Muscle of back (tissue), 11 donors: ENCODE results near the gene M1AP. TPM values are rescaled to one million over a fixed set of nuclear protein-coding genes. Genes with fewer than 3 reads are reported as not detected.
"Not testable (repeated sequence)": the region's sequence is repeated elsewhere in the genome, so short reads cannot be mapped to it uniquely, and the experiment has no call there.

Experiments
- DNase-seq, 3 donors: peaks; one replicate each; pipeline versions ENCODE4 v3.0.0 to v3.0.0-alpha.2; 2013
- polyA plus RNA-seq, 10 donors: library from polyadenylated mRNA; unstranded; fragments of 120-200 nt; gene quantifications; one replicate each; pipeline ENCODE4 v1.2.1, GENCODE V29; 2013; ENCODE audit not compliant: insufficient read length in 10 of 10

The M1AP gene
- polyA plus RNA-seq, 10 donors, result 0.21 to 0.51 (median 0.28) TPM

DNA sequence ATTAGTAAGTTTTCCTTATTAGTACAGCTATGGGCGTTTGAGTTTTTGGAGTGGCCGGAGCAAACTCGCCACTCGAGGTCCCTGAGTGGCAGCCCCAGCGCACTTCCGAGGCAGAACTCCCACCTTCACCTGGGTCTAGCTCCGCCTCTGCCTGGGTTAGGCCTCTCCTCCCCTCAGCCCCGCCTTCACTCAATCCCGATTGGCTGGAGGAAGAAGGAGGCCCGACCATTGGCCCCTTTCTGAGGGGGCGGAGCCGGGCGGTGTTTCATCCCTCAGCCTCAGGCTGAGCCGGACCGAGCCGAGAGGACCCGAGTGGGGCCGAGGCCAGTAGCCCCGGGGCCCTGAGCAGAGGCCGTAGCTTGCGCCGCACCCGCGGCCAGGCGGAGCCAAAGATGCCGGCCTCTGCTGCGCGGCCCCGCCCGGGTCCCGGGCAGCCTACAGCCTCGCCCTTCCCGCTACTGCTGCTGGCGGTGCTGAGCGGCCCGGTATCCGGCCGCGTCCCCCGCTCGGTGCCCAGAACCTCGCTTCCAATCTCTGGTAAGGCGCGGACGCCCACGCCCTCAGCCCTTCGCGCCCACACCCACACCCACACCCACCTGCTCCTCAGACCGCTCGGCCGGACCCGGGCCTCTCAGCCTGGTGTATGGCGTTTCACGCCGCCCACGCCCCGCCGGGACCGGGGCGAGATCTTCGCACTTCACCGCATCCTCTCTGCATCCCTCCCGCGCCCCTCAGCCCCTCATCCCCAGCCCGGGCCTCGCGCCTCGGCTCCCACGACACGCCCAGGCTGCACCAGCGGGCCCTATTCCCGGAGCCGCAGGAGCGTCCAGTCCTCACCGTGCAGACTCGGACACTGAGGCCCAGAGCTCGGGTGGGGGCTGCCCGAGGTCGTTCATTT lies 6.1 kb upstream of the M1AP start, which contains the start of gene SEMA4F:
Gene SEMA4F (plus strand): TSS at position 263 of the 898 bp plus-strand sequence. CDS start 130 bp downstream, at position 393.
- DNase-seq, result peak; percentile 94 to 98 (median 96)

DNA sequence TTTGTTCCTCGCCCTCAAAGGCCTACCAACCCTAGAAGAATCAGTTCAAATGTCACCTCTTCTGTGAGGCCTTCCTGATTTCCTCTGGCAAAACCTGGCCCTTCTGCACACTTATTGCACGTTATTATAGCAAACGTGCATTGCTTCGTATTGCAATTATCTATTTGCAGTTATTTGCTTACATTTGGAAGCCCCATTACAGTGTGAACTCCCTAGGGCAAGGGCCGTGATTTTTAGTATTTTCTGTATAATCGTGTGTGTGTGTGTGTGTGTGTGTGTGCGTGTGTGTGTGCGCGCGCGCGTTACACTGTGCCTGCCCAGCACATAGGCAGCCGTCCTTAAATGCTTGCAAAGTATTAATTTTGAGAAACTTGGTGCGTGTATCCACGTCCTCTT lies 5.5 kb upstream of the M1AP start:
- no peak for DNase-seq

DNA sequence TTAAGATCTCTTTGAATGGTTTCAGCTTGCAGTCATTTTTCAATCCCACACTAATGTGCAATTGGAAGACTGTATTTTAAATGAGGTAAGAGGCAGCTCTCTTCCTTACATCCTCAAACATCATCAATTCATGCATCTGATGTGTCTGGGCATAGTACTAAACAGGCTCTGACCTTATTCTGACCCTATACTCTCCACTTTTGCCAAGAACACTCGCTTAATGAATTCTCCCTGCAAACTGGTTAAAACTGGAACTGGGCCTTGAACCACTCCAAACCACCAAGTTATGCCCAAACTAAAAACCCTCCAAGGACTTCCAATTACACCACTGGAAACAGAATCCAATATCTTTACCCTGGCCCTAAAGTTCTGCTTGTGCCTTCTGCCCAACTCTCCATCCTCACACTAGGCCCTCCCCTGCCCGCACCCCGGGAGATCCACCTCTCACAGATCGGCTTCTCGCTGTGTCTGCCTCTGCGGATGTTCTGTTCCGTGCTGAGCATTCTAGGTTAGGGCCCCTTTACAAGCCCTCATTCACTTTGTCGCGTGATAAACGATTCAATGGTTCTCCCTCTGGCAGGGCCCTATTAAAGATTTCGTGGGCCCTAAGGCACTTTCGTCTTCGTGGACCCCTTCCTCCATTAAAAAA lies 1.2 kb downstream of the M1AP start:
- DNase-seq, result no peak

DNA sequence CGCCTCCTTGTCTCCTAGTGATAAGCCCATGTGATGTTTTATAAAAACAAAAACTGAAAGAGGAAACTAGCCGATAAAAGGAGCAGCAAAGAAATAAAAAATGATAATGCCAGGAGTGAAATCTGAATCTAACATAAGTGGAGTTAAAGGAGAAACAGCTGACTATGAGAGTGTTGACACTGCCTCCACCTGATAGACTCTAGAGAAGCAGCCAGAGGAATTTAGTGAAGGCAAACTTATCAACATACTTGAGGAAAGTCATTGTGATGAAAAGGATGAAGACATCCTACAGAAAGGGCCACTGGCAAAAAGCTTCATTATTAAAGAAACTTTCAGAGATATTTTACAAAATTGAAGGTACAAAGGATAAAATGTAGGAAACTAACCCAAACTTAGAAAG lies 1.9 kb downstream of the M1AP start:
- DNase-seq, result no peak

DNA sequence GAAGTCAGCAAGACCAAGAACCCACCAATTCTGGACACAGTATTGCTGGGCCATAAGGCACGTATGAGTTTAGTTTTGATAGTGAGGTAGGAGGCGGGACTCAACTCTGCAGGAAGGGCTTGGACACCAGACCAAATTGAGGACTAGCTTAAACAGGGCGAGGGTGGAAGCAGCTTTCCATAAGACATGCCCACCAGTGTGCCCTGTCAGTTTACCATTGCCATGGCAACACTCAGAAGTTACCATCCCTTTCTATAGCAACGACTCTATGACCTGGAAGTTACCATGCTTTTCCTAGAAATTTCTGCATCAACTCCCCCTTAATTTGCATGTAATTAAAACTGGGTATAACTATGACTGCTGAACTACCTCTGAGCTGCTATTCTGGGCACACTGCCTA lies 2.8 kb downstream of the M1AP start:
- DNase-seq, result no peak

DNA sequence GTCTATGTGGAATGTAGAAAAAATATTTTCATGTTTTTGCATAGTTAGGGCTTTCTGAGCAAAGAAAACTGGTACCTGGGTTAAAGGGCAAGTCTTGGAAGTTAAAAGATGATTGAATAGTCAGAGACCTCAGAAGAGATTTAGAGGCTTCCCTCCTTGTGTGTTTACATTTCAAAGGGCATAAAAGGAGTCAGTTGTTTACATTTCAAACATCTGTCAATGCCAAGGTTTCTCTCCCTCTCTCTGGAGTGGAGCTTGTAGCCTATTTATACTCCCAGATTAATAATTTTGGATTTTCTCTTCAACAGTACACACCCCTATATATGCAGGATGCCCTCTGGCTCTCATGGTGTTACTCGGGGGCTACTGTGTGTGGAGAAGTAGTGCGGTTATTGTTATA lies 8.6 kb downstream of the M1AP start:
- DNase-seq, result no peak

DNA sequence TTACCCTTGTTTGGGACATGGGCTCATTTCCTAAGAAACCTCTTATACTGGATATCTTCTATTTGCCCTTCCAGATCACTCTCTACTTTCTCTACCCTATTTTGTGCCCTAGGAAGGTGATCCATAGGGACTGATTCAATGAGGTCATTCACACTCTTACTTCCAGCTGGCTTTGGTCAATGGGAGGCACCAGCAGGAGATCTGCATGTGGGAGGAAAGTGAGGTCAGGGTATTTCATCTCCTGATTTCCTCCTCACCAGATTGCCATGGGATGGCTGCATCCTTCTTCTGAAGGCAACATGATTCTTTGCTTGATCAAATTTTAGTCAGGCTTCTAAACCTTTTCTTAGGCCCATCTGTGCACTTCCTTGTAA lies 15.2 kb downstream of the M1AP start:
- no peak for DNase-seq

DNA sequence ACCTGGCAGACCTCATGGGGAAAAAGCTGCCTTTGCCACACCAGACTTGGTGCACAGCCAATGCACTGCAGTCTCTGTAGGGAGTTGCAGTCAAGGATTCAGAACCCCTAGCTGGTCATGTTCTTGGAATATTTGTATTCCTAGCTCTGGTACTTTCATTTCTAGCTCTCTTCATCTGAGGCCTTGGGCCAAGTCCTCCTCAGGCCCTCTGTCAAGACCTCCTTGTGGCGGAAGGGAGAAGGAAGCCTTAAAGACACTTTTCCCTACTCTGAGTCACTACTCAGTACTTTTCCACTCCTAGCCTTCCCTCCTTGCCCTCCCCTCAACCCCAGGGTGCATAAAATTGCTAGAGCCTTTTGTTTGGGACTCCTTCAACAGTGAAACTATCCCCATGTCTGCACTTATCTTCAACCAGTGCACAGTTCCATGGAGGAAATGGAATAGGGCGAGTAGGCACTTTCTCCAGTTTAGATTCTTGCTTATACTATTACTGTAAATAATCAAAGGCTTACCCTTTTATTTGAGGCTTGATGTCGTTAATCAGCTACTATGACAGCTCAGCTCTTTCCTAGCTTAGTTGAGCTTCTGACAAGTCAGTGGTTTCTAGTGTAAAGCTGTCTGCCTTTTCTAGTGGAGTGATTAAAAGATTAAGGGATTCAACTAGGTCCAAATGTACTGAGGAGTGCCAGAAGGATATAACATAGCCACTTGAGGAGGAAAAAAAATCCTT lies 15.8 kb downstream of the M1AP start:
- no peak for DNase-seq

DNA sequence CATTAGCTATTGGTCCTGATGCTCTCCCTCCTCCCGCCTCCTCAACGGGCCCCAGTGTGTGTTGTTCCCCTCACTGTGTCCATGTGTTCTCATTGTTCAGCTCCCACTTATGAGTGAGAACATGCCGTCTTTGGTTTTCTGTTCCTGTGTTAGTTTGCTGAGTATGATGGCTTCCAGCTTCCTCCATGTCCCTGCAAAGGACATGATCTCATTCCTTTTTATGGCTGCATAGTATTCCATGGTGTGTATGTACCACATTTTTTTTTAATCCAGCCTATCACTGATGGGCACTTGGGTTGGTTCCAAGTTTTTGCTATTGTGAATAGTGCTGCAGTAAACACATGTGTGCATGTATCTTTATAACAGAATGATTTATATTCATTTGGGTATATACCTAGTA lies 17.7 kb downstream of the M1AP start:
- not testable (repeated sequence) for DNase-seq

DNA sequence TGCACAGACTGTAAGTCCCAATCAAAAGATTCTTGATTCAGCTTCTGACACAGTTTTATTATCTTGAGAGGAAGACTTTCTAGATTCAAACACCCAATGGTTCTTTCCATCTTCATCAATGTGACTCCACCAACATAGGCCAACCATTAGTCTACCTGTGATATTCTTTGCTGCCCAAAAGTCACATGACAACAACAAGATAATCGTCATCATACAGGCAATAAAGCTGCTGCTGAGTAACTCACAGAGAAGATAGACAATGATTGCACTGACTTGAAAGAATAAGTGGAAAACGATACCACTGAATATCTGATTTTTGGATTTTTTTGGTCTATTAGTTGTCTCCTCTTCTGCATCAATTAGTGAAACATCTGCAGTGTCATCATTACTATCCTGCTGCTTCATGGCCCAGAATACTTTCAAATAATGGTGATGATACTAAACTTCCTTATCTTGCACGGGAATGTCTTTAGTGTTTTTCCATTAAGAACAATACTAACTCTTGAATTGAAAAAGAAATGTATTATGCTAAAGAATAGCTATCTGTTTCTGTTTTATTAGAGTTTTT lies 19.5 kb downstream of the M1AP start:
- DNase-seq, result no peak

DNA sequence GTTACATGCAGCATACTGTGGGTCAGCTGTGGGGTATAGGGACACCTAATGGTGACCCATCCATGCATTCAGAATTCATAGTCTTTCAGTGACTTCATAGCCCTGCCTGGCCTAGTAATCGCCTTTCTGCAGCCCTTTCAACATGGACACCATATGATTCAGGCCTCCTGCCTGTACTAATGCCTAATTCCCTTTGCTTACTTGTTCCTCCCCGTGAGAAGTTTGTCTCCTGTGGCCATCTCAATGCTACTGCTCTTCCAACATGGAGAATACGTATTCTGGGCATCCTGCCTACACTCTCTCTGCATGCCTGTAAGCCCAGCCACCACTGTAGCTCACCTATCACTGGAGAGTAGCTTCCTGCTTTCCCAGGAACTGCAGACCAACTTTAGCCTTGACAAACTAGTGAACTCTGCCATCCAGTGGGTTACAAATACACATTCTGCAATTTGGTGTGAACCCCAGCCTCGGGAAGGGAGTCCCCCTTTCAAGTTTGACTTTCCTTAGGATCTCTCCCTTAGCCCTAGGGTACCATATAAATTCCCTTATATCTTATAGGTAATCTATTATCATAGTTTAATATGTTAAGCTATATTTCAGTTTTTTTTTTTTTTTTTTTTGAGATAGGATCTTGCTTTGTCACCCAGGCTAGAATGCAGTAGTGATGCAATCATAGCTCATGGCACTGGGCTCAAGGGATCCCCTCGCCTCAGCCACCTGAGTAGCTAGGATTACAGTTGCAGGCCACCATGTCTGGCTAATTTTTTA lies 22.3 kb downstream of the M1AP start:
- DNase-seq, result no peak

DNA sequence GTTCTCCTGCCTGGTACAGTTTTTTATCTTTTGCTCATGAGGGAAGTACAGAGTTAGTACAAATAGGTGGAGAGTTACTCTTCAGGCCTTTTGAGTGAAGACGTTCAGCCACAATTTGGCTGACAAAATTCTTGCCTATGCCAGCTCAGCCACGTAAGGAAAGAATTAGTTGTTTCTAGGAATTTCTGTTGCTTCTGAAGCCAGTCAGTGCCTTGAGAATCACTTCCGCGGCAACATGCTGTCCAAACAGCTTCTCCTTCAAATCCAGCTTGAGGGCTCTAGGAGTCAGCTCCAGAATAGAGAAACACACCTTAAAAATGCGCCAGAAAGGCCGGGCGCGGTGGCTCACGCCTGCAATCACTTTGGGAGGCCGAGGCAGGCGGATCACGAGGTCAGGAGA lies 27.5 kb downstream of the M1AP start:
- DNase-seq, result no peak

DNA sequence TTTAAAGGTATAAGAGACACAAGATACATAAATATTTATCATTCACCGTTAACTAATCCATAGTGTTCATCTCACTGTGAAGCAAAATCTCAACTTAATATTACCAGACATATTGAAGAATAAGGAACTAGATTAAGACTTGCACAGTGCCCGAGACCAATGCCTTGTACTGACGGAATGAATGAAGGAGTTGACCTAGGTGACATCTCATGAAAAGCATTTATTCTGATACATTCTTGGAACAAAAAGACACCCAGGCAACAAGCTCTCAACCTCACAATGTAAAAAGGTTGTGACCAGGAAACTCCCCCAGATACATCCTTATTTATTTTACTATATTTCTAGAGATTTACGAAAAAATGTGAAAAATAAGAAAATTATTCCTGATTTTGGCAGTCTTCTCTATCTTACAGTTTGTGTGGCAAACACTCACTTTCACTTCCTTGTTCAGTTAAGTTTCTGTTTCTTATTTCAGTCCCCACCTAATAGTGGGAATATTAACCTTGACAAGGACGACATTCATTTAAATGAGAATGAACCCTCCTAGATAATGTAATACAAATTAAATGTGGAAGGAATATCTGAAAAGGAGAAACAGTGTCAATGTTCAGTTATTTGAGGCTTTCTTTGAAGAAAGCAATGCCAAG lies 28.4 kb downstream of the M1AP start:
- DNase-seq, result no peak

DNA sequence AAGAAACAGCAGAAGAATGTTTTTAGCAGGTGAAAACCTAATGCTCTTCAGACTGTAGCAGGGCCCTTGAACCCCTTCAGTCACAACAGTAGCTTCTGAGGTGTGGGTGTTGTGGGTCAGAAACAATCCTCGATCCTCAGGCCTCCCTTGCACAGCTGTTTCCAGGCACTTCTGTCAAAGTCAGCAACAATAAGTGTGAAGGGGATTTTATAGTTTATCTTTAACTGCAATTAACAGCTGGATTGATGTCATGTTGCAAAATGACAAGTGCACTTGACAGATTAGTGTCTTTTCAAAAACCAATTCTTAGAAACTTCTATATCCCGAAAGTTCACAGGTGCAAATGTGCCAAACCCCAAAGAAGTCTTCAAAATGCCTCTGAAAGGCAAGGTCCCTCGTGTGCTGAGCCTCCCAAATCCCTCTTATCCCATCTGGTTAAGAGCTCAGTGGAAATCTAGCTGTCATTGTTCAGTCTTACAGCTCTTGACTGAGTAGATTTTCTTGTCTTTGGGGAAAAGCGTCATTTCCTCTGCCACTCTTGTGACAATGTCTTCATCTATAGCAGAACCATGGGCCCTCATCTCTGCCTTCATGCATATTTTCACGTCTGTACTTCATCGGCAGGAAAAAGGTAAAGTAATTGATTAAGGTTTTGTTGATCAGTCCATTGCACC lies 29.6 kb downstream of the M1AP start:
- no peak for DNase-seq

DNA sequence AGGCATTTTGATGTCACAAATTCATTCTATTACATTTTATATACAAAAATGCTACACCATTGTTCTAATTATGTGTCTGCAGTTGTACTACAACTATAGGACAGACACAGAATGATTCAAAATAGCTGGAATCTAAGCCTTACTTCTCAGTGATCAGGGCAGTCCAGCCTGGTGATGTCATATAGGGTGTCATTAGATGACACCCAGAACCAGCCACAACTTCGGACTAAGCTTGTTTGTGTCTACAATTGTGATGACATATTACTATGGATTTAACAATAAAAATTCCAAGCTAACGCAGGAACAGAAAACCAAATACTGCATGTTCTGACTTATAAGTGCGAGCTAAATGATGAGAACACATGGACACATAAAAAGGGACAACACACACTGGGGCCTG lies 31.0 kb downstream of the M1AP start:
- no peak for DNase-seq

DNA sequence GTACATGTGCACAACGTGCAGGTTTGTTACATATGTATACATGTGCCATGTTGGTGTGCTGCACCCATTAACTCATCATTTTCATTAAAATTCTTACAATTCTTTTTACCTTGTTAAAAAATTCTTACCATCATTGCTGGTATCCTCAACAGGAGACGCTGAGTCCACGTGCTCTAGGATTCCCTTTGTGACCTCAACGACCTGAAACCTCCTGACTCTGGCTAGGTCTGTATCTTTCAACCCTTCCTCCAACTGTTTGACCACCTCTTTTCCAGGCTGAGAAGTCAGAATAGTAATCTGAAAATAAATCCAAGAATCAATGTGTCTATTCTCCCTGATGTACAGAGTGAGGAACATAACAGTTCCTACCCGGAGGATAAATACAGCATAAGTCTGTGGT lies 41.2 kb downstream of the M1AP start:
- no peak for DNase-seq

DNA sequence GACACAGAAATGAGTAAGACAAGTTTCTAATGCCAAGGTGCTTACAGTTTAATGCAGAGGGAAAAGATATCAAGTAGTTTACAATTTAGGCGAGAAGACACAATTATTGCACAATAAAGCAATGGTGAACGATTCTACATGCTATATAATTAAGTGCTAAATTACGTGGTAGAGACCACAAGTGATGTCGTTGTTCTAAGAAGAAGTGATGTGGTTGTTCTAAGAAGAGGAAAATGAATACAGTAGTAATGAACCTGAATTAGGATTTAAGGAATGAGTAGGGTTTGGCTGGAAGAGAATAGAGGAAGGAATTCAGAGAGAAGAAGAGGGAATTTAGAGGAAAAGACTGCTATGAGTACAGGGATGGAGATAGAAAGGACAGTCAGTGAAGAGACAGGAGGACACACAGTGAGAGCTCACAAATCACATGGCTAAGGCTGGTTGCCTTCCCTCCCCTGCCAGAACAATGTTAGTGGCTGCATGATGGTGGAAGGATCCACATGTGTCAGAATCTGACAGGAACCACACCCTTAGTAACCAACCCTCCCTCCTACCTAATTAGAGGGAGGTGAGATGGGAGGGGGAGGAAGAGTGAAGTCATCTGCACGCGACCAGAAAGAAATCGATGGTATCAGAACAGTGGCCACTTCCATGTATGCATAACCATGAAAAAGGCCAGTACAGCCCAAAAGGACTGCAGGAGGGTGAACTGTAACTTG lies 44.7 kb downstream of the M1AP start:
- DNase-seq, result no peak

DNA sequence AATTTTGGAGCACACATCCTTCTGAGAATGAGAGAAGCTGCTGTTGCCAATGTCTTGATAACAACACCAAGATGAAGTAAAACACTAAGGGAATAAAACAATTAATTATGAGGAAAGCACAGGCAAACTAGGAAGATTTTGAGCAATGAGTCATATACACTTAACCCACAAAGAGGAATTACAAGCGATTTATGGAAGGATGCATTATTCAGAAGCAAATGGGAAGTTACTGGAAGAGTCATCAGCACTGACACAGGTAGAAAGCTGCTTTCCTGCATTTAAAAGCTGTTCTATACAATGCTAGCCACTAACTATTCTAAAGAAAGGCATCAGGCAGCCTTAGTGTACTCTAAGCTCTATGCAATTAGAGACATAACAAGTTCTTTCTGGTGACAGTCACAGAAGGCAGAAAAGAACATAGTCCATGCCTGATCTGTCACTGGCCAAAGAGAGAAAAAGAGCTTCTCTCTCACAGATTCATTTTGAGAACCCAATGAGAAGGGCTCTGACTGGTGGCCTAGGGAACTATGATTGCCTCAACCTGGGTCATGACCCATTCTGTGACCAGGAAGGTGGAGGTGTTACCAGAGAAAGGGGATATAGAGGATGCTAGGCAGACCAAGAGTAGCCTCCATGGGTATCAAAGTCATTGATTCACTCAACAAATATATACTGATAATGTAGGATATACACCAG lies 45.4 kb downstream of the M1AP start:
- no peak for DNase-seq

DNA sequence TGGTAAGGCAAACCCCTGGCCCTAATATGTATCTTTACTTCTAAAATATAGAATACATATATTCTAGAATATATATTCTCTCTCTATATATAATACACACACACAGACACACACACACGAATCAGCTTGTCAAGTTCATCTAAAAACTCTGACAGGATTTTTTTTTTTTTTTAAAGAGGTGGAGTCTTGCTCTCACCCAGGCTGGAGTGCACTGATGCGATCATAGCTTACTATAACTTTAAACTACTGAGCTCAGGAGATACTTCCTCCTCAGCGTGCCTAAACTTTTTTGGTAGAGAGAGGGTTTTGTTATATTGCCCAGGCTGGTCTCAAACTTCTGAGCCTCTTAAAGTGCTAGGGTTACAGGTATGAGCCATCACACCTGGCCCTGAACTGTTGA lies 48.5 kb downstream of the M1AP start:
- no peak for DNase-seq
